A549 (cell line): ENCODE measurements around the gene ANXA5.

Source experiments
- CHD4 ChIP-seq: fragments of 200-600 bp; sonication (generic); IDR thresholded peaks from 2 replicates; pipeline ENCODE4 v1.6.1; 2016; ENCODE audit warnings: antibody characterized with exemption, mild to moderate bottlenecking, borderline replicate concordance
- ELK1 ChIP-seq: fragments of 150-350 bp; IDR thresholded peaks from 2 replicates; pipeline ENCODE4 v1.6.1; 2014; ENCODE audit warnings: low read depth, mild to moderate bottlenecking, low read length
- EP300 ChIP-seq, 2 experiments: fragments of >200 bp; sonication (Bioruptor Twin); formaldehyde crosslinking; IDR thresholded peaks; 2 replicates in 1 of 2; 3 replicates in 1 of 2; pipeline ENCODE4 v1.6.1; 2016 to 2017
- FOSL2 ChIP-seq, 2 experiments: fragments of 450-650 bp in 1 of 2; fragments of >200 bp in 1 of 2; sonication (Bioruptor Twin) in 1 of 2; formaldehyde crosslinking; IDR thresholded peaks; 2 replicates each; pipeline versions ENCODE4 v1.5.0 to v1.6.1; 2016 to 2020; ENCODE audit warnings: mild to moderate bottlenecking in 1 of 2, moderate library complexity in 1 of 2
- HDAC2 ChIP-seq: fragments of 200-600 bp; sonication (generic); IDR thresholded peaks from 2 replicates; pipeline ENCODE4 v1.6.1; 2016
- HOXA7 ChIP-seq: fragments of 250-450 bp; sonication (Bioruptor Pico); IDR thresholded peaks from 2 replicates; pipeline ENCODE4 v1.5.0; 2020; ENCODE audit warnings: mild to moderate bottlenecking, moderate library complexity
- MAFK ChIP-seq: fragments of 450-650 bp; IDR thresholded peaks from 2 replicates; pipeline ENCODE4 v1.6.1; 2014; ENCODE audit not compliant: partially characterized antibody
- POLR2A ChIP-seq: IDR thresholded peaks from 2 replicates; pipeline ENCODE4 v1.6.1; 2012; ENCODE audit warnings: mild to moderate bottlenecking, low read length
- TF ChIP-seq, protein P1 (sequence below): fragments of >200 bp; sonication (Bioruptor Twin); formaldehyde crosslinking; IDR thresholded peaks from 3 replicates; pipeline ENCODE4 v1.5.1; 2016

- TF ChIP-seq HDAC2 (no peak), EP300 (IDR thresholded peaks at IDR 0.05) (no peak; a peak in 1 of 5 replicates), POLR2A (peak; percentile 42), FOSL2 (IDR thresholded peaks at IDR 0.05) (peak; percentile 66), FOSL2 (CRISPR knock-in tag; IDR thresholded peaks at IDR 0.05) (peak; percentile 96), CHD4 (no peak), HOXA7 (no peak), MAFK (no peak), ELK1 (no peak)
- TF ChIP-seq, protein P1, sequence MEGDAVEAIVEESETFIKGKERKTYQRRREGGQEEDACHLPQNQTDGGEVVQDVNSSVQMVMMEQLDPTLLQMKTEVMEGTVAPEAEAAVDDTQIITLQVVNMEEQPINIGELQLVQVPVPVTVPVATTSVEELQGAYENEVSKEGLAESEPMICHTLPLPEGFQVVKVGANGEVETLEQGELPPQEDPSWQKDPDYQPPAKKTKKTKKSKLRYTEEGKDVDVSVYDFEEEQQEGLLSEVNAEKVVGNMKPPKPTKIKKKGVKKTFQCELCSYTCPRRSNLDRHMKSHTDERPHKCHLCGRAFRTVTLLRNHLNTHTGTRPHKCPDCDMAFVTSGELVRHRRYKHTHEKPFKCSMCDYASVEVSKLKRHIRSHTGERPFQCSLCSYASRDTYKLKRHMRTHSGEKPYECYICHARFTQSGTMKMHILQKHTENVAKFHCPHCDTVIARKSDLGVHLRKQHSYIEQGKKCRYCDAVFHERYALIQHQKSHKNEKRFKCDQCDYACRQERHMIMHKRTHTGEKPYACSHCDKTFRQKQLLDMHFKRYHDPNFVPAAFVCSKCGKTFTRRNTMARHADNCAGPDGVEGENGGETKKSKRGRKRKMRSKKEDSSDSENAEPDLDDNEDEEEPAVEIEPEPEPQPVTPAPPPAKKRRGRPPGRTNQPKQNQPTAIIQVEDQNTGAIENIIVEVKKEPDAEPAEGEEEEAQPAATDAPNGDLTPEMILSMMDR, result no peak
Measured at GRCh38 chr4:121711263-121712000, 14.7 kb upstream of the ANXA5 start.
